GM23338 (cell line): ENCODE measurements around the gene AGPAT4. TPM values are rescaled to one million over a fixed set of nuclear protein-coding genes. Genes with fewer than 3 reads are reported as not detected.

Source experiments
- ATAC-seq: fragments of 200-7000 bp; cut with Tn5 transposase; 3 replicates; pipeline ENCODE4 v1.9.1; 2020
- DNase-seq: peaks from one replicate; pipeline ENCODE4 v3.0.0-alpha.2; 2015; ENCODE audit warnings: low spot score
- H2AFZ ChIP-seq: fragments of 200-600 bp; sonication (generic); 2 replicates; pipeline ENCODE4 v1.8.0; 2016; ENCODE audit warnings: antibody characterized with exemption, mild to moderate bottlenecking, moderate library complexity
- H3F3A ChIP-seq: fragments of 200-600 bp; sonication (generic); replicated peaks from 2 replicates; pipeline ENCODE4 v1.8.0; 2017; ENCODE audit warnings: antibody characterized with exemption, mixed run types, low read depth
- H3K27ac ChIP-seq: fragments of 200-600 bp; sonication (generic); 2 replicates; pipeline ENCODE4 v1.6.1; 2016; ENCODE audit warnings: low read depth
- H3K27me3 ChIP-seq: fragments of 200-600 bp; sonication (generic); 2 replicates; pipeline ENCODE4 v1.8.0; 2016; ENCODE audit warnings: mild to moderate bottlenecking, mixed run types, moderate library complexity; ENCODE audit not compliant: insufficient read depth
- H3K36me3 ChIP-seq: fragments of 200-600 bp; sonication (generic); 2 replicates; pipeline ENCODE4 v1.8.0; 2016; ENCODE audit warnings: mild to moderate bottlenecking; ENCODE audit not compliant: insufficient read depth
- H3K4me1 ChIP-seq: fragments of 200-600 bp; sonication (generic); 2 replicates; pipeline ENCODE4 v1.8.0; 2016; ENCODE audit warnings: mild to moderate bottlenecking, moderate library complexity; ENCODE audit not compliant: insufficient read depth
- H3K4me2 ChIP-seq: fragments of 200-600 bp; sonication (generic); 2 replicates; pipeline ENCODE4 v1.7.1; 2017; ENCODE audit warnings: mixed run types
- H3K4me3 ChIP-seq: fragments of 200-600 bp; sonication (generic); 2 replicates; pipeline ENCODE4 v1.6.1; 2016; ENCODE audit warnings: mixed run types
- H3K79me2 ChIP-seq: fragments of 200-600 bp; sonication (generic); replicated peaks from 2 replicates; pipeline ENCODE4 v1.8.0; 2017; ENCODE audit warnings: mild to moderate bottlenecking; ENCODE audit not compliant: insufficient read depth
- H3K9me2 ChIP-seq: fragments of 200-600 bp; sonication (generic); 2 replicates; pipeline ENCODE4 v1.8.0; 2017; ENCODE audit not compliant: insufficient read depth
- H4K20me1 ChIP-seq: fragments of 200-600 bp; sonication (generic); replicated peaks from 2 replicates; pipeline ENCODE4 v1.8.0; 2017; ENCODE audit warnings: mild to moderate bottlenecking; ENCODE audit not compliant: insufficient read depth
- H3K27ac Mint-ChIP-seq: 2 replicates; pipeline ENCODE4 v1.8.0; 2020; ENCODE audit warnings: inconsistent platforms, mild to moderate bottlenecking, moderate library complexity, mixed read lengths
- H3K27me3 Mint-ChIP-seq: 3 replicates; pipeline ENCODE4 v1.8.0; 2022; ENCODE audit warnings: low read depth, mild to moderate bottlenecking, moderate library complexity, mixed read lengths, inconsistent platforms; ENCODE audit not compliant: insufficient read depth, poor library complexity
- H3K36me3 Mint-ChIP-seq: 3 replicates; pipeline ENCODE4 v1.8.0; 2021; ENCODE audit warnings: low read depth, mild to moderate bottlenecking, inconsistent platforms, moderate library complexity, mixed read lengths
- H3K4me1 Mint-ChIP-seq: 3 replicates; pipeline ENCODE4 v1.8.0; 2020; ENCODE audit warnings: mild to moderate bottlenecking, inconsistent platforms, mixed read lengths
- H3K4me3 Mint-ChIP-seq: 3 replicates; pipeline ENCODE4 v1.8.0; 2021; ENCODE audit warnings: moderate library complexity, mild to moderate bottlenecking, inconsistent platforms, mixed read lengths
- H3K9me3 Mint-ChIP-seq: 3 replicates; pipeline ENCODE4 v1.8.0; 2020; ENCODE audit warnings: moderate library complexity, mild to moderate bottlenecking, inconsistent platforms, mixed read lengths
- REST ChIP-seq: IDR thresholded peaks from one replicate; pipeline ENCODE4 v1.6.1; 2018; ENCODE audit warnings: antibody characterized with exemption; ENCODE audit not compliant: unreplicated experiment
- ZNF462 ChIP-seq: fragments of 250-450 bp; sonication (Bioruptor Pico); IDR thresholded peaks from 2 replicates; pipeline ENCODE4 v1.5.0; 2020; ENCODE audit warnings: mild to moderate bottlenecking, moderate library complexity
- polyA plus RNA-seq: library from polyadenylated mRNA; unstranded; fragments of >200 nt; fragmentation: Nextera tagmentation; extraction: Ambion mirVana; gene quantifications from 2 replicates; pipeline ENCODE4 v1.2.1, GENCODE V29; 2016
- total RNA-seq: library from RNA; depleted of rRNA; stranded (reverse); fragments of >200 nt; shearing (Covaris generic); gene quantifications from 2 replicates; pipeline ENCODE4 v1.2.3, GENCODE V29; 2014

Gene AGPAT4
- total and polyA plus RNA-seq, 2 experiments from 2014 or later: 8.9 to 19.3 TPM

- Mint-ChIP-seq H3K4me1 (no peaks in the 10 kb centered on the region; the same call in 2 of the 3 replicates), H3K27ac (no peak overlapping the region), H3K36me3 (peaks cover 77% of the 10 kb centered on the region), H3K4me3 (no peak overlapping the region), H3K27me3 (peaks cover 8% of the 10 kb centered on the region), H3K9me3 (peaks cover 25% of the 10 kb centered on the region)
- no peak overlapping the region for H3K4me2 ChIP-seq
- H3K27ac ChIP-seq: no peak overlapping the region
- no peak overlapping the region for H2AFZ ChIP-seq
- ATAC-seq (no peak), DNase-seq (no peak)
- H3K36me3 ChIP-seq: no peaks in the 10 kb centered on the region
- H3F3A ChIP-seq: no peaks in the 10 kb centered on the region
- TF ChIP-seq ZNF462 (CRISPR knock-in tag): no peak
- TF ChIP-seq REST: no peak
- H3K4me3 ChIP-seq: no peak overlapping the region
- no peaks in the 10 kb centered on the region for H3K27me3 ChIP-seq
- H3K9me2 ChIP-seq: no peaks in the 10 kb centered on the region
- H3K79me2 ChIP-seq: peaks cover 61% of the 10 kb centered on the region
- 0 out of 2 replicates have a peak, but pooled peaks cover 3% of the 10 kb centered on the region for H4K20me1 ChIP-seq
- no peaks in the 10 kb centered on the region for H3K4me1 ChIP-seq
Observed at GRCh38 chr6:161220346-161220745, 53.5 kb downstream of the AGPAT4 start.
